ENCODE data around the gene LEKR1.

LEKR1 gene

DNA sequence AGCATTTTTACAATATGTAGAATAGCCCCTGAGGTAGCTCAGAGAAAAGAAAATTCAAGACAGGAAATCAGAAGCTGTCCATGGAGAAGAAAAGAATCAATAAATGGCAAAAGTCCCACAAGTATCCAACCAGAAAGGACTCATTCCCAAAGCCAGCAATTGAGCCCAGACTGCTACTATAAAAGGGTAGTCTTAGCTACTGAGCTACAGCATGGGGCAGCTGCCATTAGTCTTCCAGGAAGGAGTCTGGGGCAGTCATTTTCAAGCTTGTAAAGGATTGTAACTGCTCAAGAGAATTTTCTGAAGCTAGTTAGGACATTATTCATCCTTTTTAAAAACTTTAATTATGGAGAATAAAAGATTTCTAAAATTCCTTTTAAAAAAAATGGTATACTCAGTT is 10.5 kb downstream of the LEKR1 start:
- TF ChIP-seq REST (IDR thresholded peaks at IDR 0.05; ENCODE audit: insufficient read depth in 1 of 2, low read depth in 2 of 2, low read length in 2 of 2), result no peak
- TF ChIP-seq TAF1 (IDR thresholded peaks at IDR 0.05; ENCODE audit: borderline replicate concordance, insufficient read depth, low read length), result no peak
- TF ChIP-seq SIN3A (IDR thresholded peaks at IDR 0.05; ENCODE audit: borderline replicate concordance, insufficient read depth, low read length), result no peak
- TF ChIP-seq POLR2AphosphoS5 (IDR thresholded peaks at IDR 0.05; ENCODE audit: low read depth, low read length), result no peak
- no peak for TF ChIP-seq FOXP2 (optimal IDR thresholded peaks at IDR 0.05; ENCODE audit: borderline replicate concordance, extremely low read depth, extremely low read length, insufficient read depth)

DNA sequence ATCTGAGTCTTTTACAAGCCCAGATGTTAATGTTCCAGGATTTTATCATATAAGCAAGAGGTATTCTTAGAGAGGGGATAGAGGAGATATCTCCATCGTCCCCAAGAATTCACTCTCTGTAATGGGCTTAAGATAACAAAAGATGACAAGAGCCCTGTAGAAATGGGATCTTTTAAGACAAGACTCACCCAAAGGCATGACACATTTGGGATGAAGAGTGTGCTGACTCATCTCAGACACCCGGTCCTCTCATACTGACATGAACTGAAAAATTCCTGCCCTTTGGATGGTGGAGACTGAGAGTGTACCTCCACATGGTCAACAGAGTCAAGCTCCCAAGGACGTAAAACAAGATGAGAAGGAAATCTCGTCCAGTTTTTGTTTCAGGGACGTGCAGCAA is 11.0 kb downstream of the LEKR1 start:
- no peak for TF ChIP-seq FOXP2 (optimal IDR thresholded peaks at IDR 0.05; ENCODE audit: borderline replicate concordance, extremely low read depth, extremely low read length, insufficient read depth)

GRCh38 chr3:156838035-156838434 is 11.9 kb downstream of the LEKR1 start:
- no peak for TF ChIP-seq POLR2AphosphoS5 (IDR thresholded peaks at IDR 0.05; ENCODE audit: low read depth, low read length)
- TF ChIP-seq REST (IDR thresholded peaks at IDR 0.05; ENCODE audit: insufficient read depth in 1 of 2, low read depth in 2 of 2, low read length in 2 of 2), result no peak
- no peak for TF ChIP-seq SIN3A (IDR thresholded peaks at IDR 0.05; ENCODE audit: borderline replicate concordance, insufficient read depth, low read length)
- no peak for TF ChIP-seq FOXP2 (optimal IDR thresholded peaks at IDR 0.05; ENCODE audit: borderline replicate concordance, extremely low read depth, extremely low read length, insufficient read depth)
- no peak for TF ChIP-seq TAF1 (IDR thresholded peaks at IDR 0.05; ENCODE audit: borderline replicate concordance, insufficient read depth, low read length)

DNA sequence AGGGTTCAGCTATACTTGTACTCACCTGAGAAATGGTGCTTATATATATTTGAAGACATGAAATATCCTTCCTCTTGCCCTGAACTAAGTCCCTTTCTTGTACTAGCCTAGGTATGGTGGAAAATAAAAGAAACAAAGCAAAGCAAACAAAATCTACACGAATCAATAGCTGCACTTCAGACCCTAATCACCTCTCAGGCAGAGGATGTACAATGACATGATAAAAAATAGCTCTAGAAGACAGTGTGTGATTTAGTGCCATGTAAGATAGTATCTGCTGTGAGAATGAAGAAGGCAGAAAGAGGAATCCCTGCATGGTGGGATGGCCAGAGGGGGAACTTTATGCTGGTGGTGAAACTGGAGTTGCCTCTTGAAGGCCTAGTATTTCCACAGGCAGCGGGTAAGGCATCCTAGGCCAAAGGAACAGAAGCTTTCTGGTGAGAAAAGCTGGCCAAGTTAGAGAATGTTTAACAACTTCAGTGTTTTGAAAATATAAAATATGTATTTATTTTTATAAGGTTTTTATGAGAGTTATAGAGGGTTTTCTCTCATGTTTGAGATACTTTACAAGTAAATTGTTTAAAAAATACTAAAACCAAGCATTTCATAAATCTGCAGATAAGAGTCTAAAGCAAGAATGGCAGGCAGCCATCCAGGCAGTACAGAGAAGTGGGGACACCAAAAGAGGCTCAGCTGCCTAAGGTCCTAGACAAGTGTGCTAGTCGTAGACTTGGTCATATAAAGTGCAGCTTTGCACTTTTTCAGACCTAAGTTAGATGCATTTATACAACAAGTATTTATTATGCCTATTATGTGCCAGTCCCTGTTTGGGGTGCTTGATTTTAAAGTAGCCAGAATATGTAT is 14.9 kb downstream of the LEKR1 start:
- TF ChIP-seq POLR2AphosphoS5 (IDR thresholded peaks at IDR 0.05; ENCODE audit: low read depth, low read length), result no peak
- no peak for TF ChIP-seq FOXP2 (optimal IDR thresholded peaks at IDR 0.05; ENCODE audit: borderline replicate concordance, extremely low read depth, extremely low read length, insufficient read depth)
- TF ChIP-seq SIN3A (IDR thresholded peaks at IDR 0.05; ENCODE audit: borderline replicate concordance, insufficient read depth, low read length), result no peak
- no peak for TF ChIP-seq TAF1 (IDR thresholded peaks at IDR 0.05; ENCODE audit: borderline replicate concordance, insufficient read depth, low read length)
- no peak for TF ChIP-seq REST (IDR thresholded peaks at IDR 0.05; ENCODE audit: insufficient read depth in 1 of 2, low read depth in 2 of 2, low read length in 2 of 2)

GRCh38 chr3:156843071-156843808 is 17.1 kb downstream of the LEKR1 start:
- no peak for TF ChIP-seq FOXP2 (optimal IDR thresholded peaks at IDR 0.05; ENCODE audit: borderline replicate concordance, extremely low read depth, extremely low read length, insufficient read depth)

All from PFSK-1 (cell line).